Left lung (tissue), 10 donors: ENCODE measurements around the gene PCBD2. TPM values are rescaled to one million over a fixed set of nuclear protein-coding genes. Genes with fewer than 3 reads are reported as not detected.

Experiments
- ATAC-seq: fragments of 200-7000 bp; cut with Tn5 transposase; one replicate; pipeline ENCODE4 v1.9.1; 2020; ENCODE audit warnings: moderate library complexity
- DNase-seq, 4 donors: peaks; one replicate each; pipeline ENCODE4 v3.0.0-alpha.2; 2013 to 2020
- H3K27ac ChIP-seq, 2 donors: fragments of 200-600 bp; sonication (generic) in 1 of 2; one replicate each; pipeline versions ENCODE4 v1.5.0 to v1.8.0; 2020 to 2021
- H3K27me3 ChIP-seq, 2 donors: fragments of 200-600 bp; sonication (generic) in 1 of 2; one replicate each; pipeline versions ENCODE4 v1.5.0 to v1.8.0; 2020 to 2021
- H3K36me3 ChIP-seq, 2 donors: fragments of 200-600 bp; sonication (generic) in 1 of 2; one replicate each; pipeline versions ENCODE4 v1.5.0 to v1.8.0; 2020 to 2021
- H3K4me1 ChIP-seq, 2 donors: fragments of 200-600 bp; one replicate each; pipeline ENCODE4 v1.8.0; 2021
- H3K4me3 ChIP-seq, 2 donors: fragments of 200-600 bp; sonication (generic) in 1 of 2; one replicate each; pipeline versions ENCODE4 v1.5.0 to v1.8.0; 2020 to 2021; ENCODE audit warnings: mild to moderate bottlenecking in 1 of 2
- H3K9me3 ChIP-seq, 2 donors: fragments of 200-600 bp; sonication (generic) in 1 of 2; one replicate each; pipeline versions ENCODE4 v1.5.0 to v1.8.0; 2020 to 2021
- intact Hi-C, 2 donors: fragments of 100-400 bp; cut with DNase I; formaldehyde crosslinking; loops; one replicate each; pipeline versions ENCODE4 v1.11.2 to v1.14.2; 2022
- polyA plus RNA-seq, 6 donors: library from polyadenylated mRNA; unstranded; fragments of 120-200 nt; gene quantifications; one replicate each; pipeline ENCODE4 v1.2.1, GENCODE V29; 2013; ENCODE audit not compliant: insufficient read length in 6 of 6
- total RNA-seq, 2 donors: library from RNA; stranded (reverse); fragmentation: NEBNext Ultra II Directional; extraction: Animal tissue kit (Norgen Biotek cat#: 25700); gene quantifications; one replicate each; pipeline ENCODE4 v1.2.1, GENCODE V29; 2021
- TF ChIP-seq, protein P1 (sequence below), 2 donors: fragments of 200-600 bp; sonication (generic) in 1 of 2; IDR thresholded peaks; one replicate each; pipeline versions ENCODE4 v1.5.0 to v1.8.0; 2021; ENCODE audit warnings: antibody characterized with exemption in 2 of 2
- donor health status: DM: no; HTN: yes; CAD: no.
- donor health status: DM: no; HTN: no; CAD: no.

PCBD2 gene
- total and polyA plus RNA-seq, 8 donors, result 9.8 to 17.7 (median 13.5) TPM

DNA sequence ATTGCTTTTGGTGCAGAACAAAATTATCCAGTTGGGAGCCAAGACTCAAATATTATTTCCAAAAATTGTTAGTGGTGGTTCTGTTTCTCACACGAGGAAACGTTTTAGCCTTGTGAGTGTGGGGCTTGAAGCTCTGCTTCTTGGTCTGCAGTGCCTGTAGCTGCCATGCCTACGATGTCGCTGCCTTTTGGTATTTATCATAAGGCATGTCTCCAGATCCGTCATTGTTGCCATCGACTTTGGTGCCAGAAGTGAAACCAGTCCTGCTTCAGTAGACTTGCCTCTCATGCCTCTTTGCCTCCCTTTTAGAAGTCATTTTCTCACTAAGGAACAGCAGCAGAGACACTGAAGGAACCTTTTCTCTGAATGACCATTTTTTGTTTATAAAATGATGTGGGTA, 33.1 kb downstream of the PCBD2 start:
- H3K27me3 ChIP-seq, result no peaks in the 10 kb centered on the region
- DNase-seq, result no peak
- TF ChIP-seq, protein P1, sequence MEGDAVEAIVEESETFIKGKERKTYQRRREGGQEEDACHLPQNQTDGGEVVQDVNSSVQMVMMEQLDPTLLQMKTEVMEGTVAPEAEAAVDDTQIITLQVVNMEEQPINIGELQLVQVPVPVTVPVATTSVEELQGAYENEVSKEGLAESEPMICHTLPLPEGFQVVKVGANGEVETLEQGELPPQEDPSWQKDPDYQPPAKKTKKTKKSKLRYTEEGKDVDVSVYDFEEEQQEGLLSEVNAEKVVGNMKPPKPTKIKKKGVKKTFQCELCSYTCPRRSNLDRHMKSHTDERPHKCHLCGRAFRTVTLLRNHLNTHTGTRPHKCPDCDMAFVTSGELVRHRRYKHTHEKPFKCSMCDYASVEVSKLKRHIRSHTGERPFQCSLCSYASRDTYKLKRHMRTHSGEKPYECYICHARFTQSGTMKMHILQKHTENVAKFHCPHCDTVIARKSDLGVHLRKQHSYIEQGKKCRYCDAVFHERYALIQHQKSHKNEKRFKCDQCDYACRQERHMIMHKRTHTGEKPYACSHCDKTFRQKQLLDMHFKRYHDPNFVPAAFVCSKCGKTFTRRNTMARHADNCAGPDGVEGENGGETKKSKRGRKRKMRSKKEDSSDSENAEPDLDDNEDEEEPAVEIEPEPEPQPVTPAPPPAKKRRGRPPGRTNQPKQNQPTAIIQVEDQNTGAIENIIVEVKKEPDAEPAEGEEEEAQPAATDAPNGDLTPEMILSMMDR (IDR thresholded peaks at IDR 0.05), result no peak
- intact Hi-C loops, result no loop called here
- no peak overlapping the region for H3K27ac ChIP-seq
- H3K36me3 ChIP-seq, result peaks cover 0 to 44% of the 10 kb centered on the region in 2 donors
- no peaks in the 10 kb centered on the region for H3K9me3 ChIP-seq
- ATAC-seq, result no peak
- H3K4me1 ChIP-seq, result no peaks in the 10 kb centered on the region
- no peak overlapping the region for H3K4me3 ChIP-seq

DNA sequence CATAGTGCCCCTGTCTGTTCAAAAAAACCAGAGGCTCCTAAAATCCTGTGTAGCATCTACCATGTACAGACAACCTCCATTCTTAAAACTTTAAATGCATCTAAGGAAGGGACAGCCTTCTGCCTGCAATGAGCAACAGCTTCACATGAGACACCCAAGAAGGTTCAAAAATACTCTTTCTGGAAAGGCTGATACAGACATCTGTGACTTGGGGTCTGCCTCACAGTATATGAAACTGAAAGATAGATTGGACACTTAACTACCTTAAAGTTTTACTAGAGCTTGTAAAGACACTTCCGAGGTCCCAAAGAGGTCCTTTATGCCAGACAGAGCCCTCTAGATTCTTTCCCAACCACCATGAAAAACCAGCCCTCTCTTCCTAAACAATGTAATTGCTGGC, 34.6 kb downstream of the PCBD2 start:
- Histone ChIP-seq H3K27ac (no peak overlapping the region), H3K4me1 (no peaks in the 10 kb centered on the region), H3K36me3 (peaks cover 0 to 37% of the 10 kb centered on the region in 2 donors), H3K27me3 (no peaks in the 10 kb centered on the region), H3K4me3 (no peak overlapping the region), H3K9me3 (no peaks in the 10 kb centered on the region)
- intact Hi-C loops, result no loop called here
- ATAC-seq (no peak), DNase-seq (no peak)
- TF ChIP-seq, protein P1 (IDR thresholded peaks at IDR 0.05), result no peak

DNA sequence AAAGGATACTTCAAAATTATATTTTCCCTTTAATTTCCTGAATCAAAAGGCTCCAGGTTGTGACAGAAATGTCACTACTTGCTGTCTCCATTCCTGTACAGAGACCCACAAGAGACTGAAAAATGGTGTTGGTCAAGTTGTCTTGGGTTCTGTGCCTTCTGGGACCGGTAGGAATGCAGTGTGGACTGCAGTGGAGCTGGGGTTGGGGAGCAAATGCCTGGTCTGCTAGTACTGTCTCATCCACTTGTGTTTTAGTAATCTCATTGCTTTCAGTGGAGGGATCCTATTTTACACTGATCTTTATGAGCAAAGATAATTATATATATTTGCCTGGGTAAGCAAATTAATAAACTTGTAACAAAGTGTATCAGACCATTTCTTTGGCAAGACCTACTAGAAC, 38.6 kb downstream of the PCBD2 start:
- intact Hi-C loops, result no loop called here
- H3K36me3 ChIP-seq, result peaks cover 0 to 18% of the 10 kb centered on the region in 2 donors
- H3K4me1 ChIP-seq, result no peaks in the 10 kb centered on the region
- no peak overlapping the region for H3K27ac ChIP-seq
- TF ChIP-seq, protein P1 (IDR thresholded peaks at IDR 0.05), result no peak
- DNase-seq, result no peak
- H3K4me3 ChIP-seq, result no peak overlapping the region
- no peak for ATAC-seq
- no peaks in the 10 kb centered on the region for H3K9me3 ChIP-seq
- no peaks in the 10 kb centered on the region for H3K27me3 ChIP-seq

DNA sequence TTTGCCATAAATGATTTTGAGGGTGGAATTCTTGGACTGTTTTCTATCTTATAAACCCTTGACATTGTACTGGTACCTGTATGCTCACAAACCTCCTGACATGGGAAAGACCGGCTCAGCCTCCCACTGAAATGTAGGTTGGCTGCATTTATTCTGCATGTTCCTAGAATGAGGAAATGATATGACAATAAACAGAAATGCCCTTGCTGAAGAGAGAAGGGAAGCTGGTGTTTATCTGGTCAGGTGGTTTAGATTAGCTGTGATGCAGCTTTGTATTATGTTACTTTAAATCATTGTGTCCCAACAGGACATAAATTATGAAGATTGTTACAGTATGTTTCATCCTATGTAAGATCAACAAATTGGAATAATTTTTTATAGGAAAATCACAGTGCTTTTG, 39.7 kb downstream of the PCBD2 start:
- Histone ChIP-seq H3K4me1 (no peaks in the 10 kb centered on the region), H3K27me3 (no peaks in the 10 kb centered on the region), H3K27ac (no peak overlapping the region), H3K4me3 (no peak overlapping the region), H3K9me3 (no peaks in the 10 kb centered on the region), H3K36me3 (peaks cover 0 to 15% of the 10 kb centered on the region in 2 donors)
- intact Hi-C loops, result no loop called here
- ATAC-seq (no peak), DNase-seq (no peak)
- TF ChIP-seq, protein P1 (IDR thresholded peaks at IDR 0.05), result no peak

DNA sequence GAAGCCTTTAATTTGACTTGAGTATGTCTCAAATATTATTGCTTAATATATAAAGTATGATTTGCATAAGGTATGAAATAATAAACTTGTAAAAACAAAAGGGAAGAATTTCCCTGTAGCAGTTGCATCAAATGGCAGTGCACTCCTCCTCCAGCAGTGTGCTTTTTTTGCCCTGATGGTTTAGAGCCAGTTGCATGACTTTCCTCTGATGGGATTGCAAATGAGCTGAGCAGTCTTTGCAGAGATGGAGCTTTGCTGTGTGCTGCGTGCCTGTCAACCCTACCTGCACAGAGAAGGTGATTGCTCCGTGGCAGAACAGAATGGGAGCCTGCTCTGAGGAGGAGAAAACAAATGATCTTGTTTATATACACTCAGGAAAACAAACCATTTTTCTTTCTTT, 40.1 kb downstream of the PCBD2 start:
- no peak for ATAC-seq
- Histone ChIP-seq H3K4me1 (no peaks in the 10 kb centered on the region), H3K36me3 (peaks cover 0 to 11% of the 10 kb centered on the region in 2 donors), H3K4me3 (no peak overlapping the region), H3K27ac (no peak overlapping the region), H3K27me3 (no peaks in the 10 kb centered on the region), H3K9me3 (no peaks in the 10 kb centered on the region)
- no peak for DNase-seq
- TF ChIP-seq, protein P1 (IDR thresholded peaks at IDR 0.05), result no peak
- intact Hi-C loops, result no loop called here
